H9 (cell line): ENCODE data around the gene UGT1A7. TPM values are rescaled to one million over a fixed set of nuclear protein-coding genes. Genes with fewer than 3 reads are reported as not detected.
A peak's percentile ranks its signal among the peaks of the same experiment; 100 is the strongest.

ENCODE experiments used
- DNase-seq: peaks from one replicate; pipeline ENCODE4 v3.0.0-alpha.2; 2017
- H2AFZ ChIP-seq: one replicate; pipeline ENCODE4 v1.6.1; 2013; ENCODE audit warnings: mild to moderate bottlenecking, low read length, control low read depth, moderate library complexity
- H2AK5ac ChIP-seq: 2 replicates; pipeline ENCODE4 v1.6.1; 2013; ENCODE audit warnings: low read length, control low read depth, mixed read lengths; ENCODE audit not compliant: insufficient read length
- H2BK120ac ChIP-seq: one replicate; pipeline ENCODE4 v1.6.1; 2013; ENCODE audit warnings: low read depth, mild to moderate bottlenecking, low read length, control low read depth, inconsistent platforms; ENCODE audit not compliant: poor library complexity, severe bottlenecking
- H2BK12ac ChIP-seq: 2 replicates; pipeline ENCODE4 v1.6.1; 2013; ENCODE audit warnings: low read length, control low read depth, mixed read lengths, low read depth; ENCODE audit not compliant: insufficient read length
- H2BK15ac ChIP-seq: 2 replicates; pipeline ENCODE4 v1.6.1; 2013; ENCODE audit warnings: low read depth, low read length, control low read depth
- H2BK20ac ChIP-seq: one replicate; pipeline ENCODE4 v1.6.1; 2013; ENCODE audit warnings: low read depth, mild to moderate bottlenecking, low read length, control low read depth, inconsistent platforms; ENCODE audit not compliant: poor library complexity, severe bottlenecking
- H2BK5ac ChIP-seq: 2 replicates; pipeline ENCODE4 v1.6.1; 2013; ENCODE audit warnings: low read length, control low read depth, mixed read lengths; ENCODE audit not compliant: insufficient read length
- H3K14ac ChIP-seq: 2 replicates; pipeline ENCODE4 v1.6.1; 2013; ENCODE audit warnings: low read length, control low read depth; ENCODE audit not compliant: insufficient read depth
- H3K18ac ChIP-seq: 2 replicates; pipeline ENCODE4 v1.6.1; 2013; ENCODE audit warnings: low read depth, mild to moderate bottlenecking, mixed read lengths, low read length, control low read depth; ENCODE audit not compliant: insufficient read length
- H3K23ac ChIP-seq: 2 replicates; pipeline ENCODE4 v1.6.1; 2013; ENCODE audit warnings: low read length, control low read depth, mixed read lengths, low read depth; ENCODE audit not compliant: insufficient read length
- H3K23me2 ChIP-seq: 2 replicates; pipeline ENCODE4 v1.6.1; 2013; ENCODE audit warnings: low read depth, mild to moderate bottlenecking, mixed read lengths, low read length, control low read depth; ENCODE audit not compliant: insufficient read length, poor library complexity, severe bottlenecking
- H3K27ac ChIP-seq: 2 replicates; pipeline ENCODE4 v1.5.1; 2013; ENCODE audit warnings: low read length, control low read depth, mixed read lengths, low read depth; ENCODE audit not compliant: insufficient read length
- H3K27me3 ChIP-seq: 2 replicates; pipeline ENCODE4 v1.6.1; 2013; ENCODE audit warnings: low read length, control low read depth, inconsistent platforms; ENCODE audit not compliant: insufficient read depth
- H3K4ac ChIP-seq: 2 replicates; pipeline ENCODE4 v1.6.1; 2013; ENCODE audit warnings: low read depth, mild to moderate bottlenecking, control low read depth, inconsistent platforms, low read length, moderate library complexity
- H3K4me1 ChIP-seq: 2 replicates; pipeline ENCODE4 v1.6.1; 2013; ENCODE audit warnings: low read length, control low read depth, inconsistent platforms; ENCODE audit not compliant: insufficient read depth
- H3K4me2 ChIP-seq: 2 replicates; pipeline ENCODE4 v1.6.1; 2013; ENCODE audit warnings: low read length, control low read depth, mixed read lengths; ENCODE audit not compliant: insufficient read length, insufficient read depth
- H3K56ac ChIP-seq: 2 replicates; pipeline ENCODE4 v1.6.1; 2013; ENCODE audit warnings: low read depth, mild to moderate bottlenecking, mixed read lengths, low read length, control low read depth; ENCODE audit not compliant: insufficient read length
- H3K79me1 ChIP-seq: 2 replicates; pipeline ENCODE4 v1.6.1; 2013; ENCODE audit warnings: low read depth, mild to moderate bottlenecking, moderate library complexity, low read length, control low read depth, inconsistent platforms; ENCODE audit not compliant: insufficient read depth, poor library complexity, severe bottlenecking
- H3K79me2 ChIP-seq: 2 replicates; pipeline ENCODE4 v1.6.1; 2013; ENCODE audit warnings: low read length, control low read depth, inconsistent platforms; ENCODE audit not compliant: insufficient read depth
- H3K9ac ChIP-seq: 2 replicates; pipeline ENCODE4 v1.6.1; 2013; ENCODE audit warnings: low read length, control low read depth, mixed read lengths; ENCODE audit not compliant: insufficient read length; ENCODE audit errors: extremely low read depth
- H3K9me3 ChIP-seq: one replicate; pipeline ENCODE4 v1.6.1; 2013; ENCODE audit warnings: low read depth, low read length, inconsistent platforms; ENCODE audit not compliant: control insufficient read depth
- H3T11ph ChIP-seq: one replicate; pipeline ENCODE4 v1.6.1; 2013; ENCODE audit warnings: mild to moderate bottlenecking, low read length, control low read depth, inconsistent platforms
- H4K20me1 ChIP-seq: one replicate; pipeline ENCODE4 v1.6.1; 2013; ENCODE audit not compliant: control insufficient read depth, insufficient read length, insufficient read depth
- H4K5ac ChIP-seq: 2 replicates; pipeline ENCODE4 v1.6.1; 2013; ENCODE audit warnings: low read depth, mild to moderate bottlenecking, mixed read lengths, low read length, control low read depth; ENCODE audit not compliant: insufficient read length
- H4K8ac ChIP-seq: replicated peaks from 2 replicates; pipeline ENCODE4 v1.6.1; 2013; ENCODE audit warnings: low read length, control low read depth, mixed read lengths, low read depth; ENCODE audit not compliant: insufficient read length
- H4K91ac ChIP-seq: 2 replicates; pipeline ENCODE4 v1.6.1; 2013; ENCODE audit warnings: low read depth, mild to moderate bottlenecking, moderate library complexity, mixed read lengths, low read length, control low read depth; ENCODE audit not compliant: insufficient read length
- H3K27ac Mint-ChIP-seq, 3 experiments: 2 replicates in 2 of 3; 3 replicates in 1 of 3; pipeline ENCODE4 v1.8.0; 2020 to 2021; ENCODE audit warnings: mixed read lengths in 3 of 3, mild to moderate bottlenecking in 1 of 3, moderate library complexity in 1 of 3
- H3K27me3 Mint-ChIP-seq: 2 replicates; pipeline ENCODE4 v1.8.0; 2021; ENCODE audit warnings: low read depth, mild to moderate bottlenecking, moderate library complexity, mixed read lengths
- H3K36me3 Mint-ChIP-seq, 3 experiments: 2 replicates in 2 of 3; 3 replicates in 1 of 3; pipeline ENCODE4 v1.8.0; 2020 to 2021; ENCODE audit warnings: low read depth in 3 of 3, mixed read lengths in 3 of 3; ENCODE audit not compliant: insufficient read depth in 1 of 3
- H3K4me1 Mint-ChIP-seq, 2 experiments: 2 replicates each; pipeline ENCODE4 v1.8.0; 2020; ENCODE audit warnings: mixed read lengths in 2 of 2
- H3K4me3 Mint-ChIP-seq, 2 experiments: 2 replicates in 1 of 2; 3 replicates in 1 of 2; pipeline ENCODE4 v1.8.0; 2020 to 2021; ENCODE audit warnings: mild to moderate bottlenecking in 2 of 2, mixed read lengths in 2 of 2, moderate library complexity in 1 of 2
- H3K9me3 Mint-ChIP-seq, 2 experiments: 2 replicates in 1 of 2; 3 replicates in 1 of 2; pipeline ENCODE4 v1.8.0; 2020; ENCODE audit warnings: mild to moderate bottlenecking in 2 of 2, mixed read lengths in 2 of 2, moderate library complexity in 1 of 2
- WGBS: extraction: QIAGEN DNeasy Blood & Tissue Kit; methylation state at CpG from one replicate; pipeline ENCODE4 v1.1.7; 2013; ENCODE audit warnings: missing lambda C conversion rate, low lambda C conversion rate, mixed read lengths; ENCODE audit not compliant: insufficient read length; ENCODE audit errors: extremely low coverage; 5-methylcytosine and 5-hydroxymethylcytosine counted together
- total RNA-seq: library from RNA; stranded (reverse); gene quantifications from 2 replicates; pipeline ENCODE4 v1.2.1, GENCODE V29; 2021
- TF ChIP-seq, protein P1 (sequence below): fragments of 200-600 bp; sonication (generic); conservative IDR thresholded peaks from 3 replicates; pipeline ENCODE4 v1.8.0; 2021; ENCODE audit warnings: antibody characterized with exemption, mild to moderate bottlenecking

Gene UGT1A7
- total RNA-seq, 1 experiment from 2014 or later = not detected

DNA sequence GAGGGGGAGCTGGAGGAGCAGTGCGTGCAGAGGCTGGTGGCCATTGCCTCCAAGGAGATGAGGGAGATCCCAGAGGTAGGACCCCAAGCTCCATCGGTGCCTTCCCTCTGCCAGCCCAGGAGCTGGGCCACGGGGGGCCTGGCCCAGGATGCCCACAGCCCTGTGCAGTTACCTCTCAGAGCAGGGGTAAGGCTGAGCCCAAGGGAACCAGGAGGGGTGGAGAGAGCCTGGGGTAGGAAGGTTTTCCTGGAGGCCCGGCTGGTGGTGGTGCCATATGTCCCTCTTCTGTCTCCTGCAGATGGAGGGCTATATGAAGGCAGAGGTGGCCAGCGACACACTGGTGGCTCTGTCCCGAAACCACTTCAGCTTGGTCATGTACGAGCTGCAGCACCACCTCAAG lies 107.9 kb downstream of the UGT1A7 start:
- no peak overlapping the region for H4K91ac ChIP-seq
- peaks cover 10% of the 10 kb centered on the region for H3K27me3 Mint-ChIP-seq
- no peaks in the 10 kb centered on the region for H3K9me3 ChIP-seq
- no peaks in the 10 kb centered on the region for H3K79me2 ChIP-seq
- TF ChIP-seq, protein P1, sequence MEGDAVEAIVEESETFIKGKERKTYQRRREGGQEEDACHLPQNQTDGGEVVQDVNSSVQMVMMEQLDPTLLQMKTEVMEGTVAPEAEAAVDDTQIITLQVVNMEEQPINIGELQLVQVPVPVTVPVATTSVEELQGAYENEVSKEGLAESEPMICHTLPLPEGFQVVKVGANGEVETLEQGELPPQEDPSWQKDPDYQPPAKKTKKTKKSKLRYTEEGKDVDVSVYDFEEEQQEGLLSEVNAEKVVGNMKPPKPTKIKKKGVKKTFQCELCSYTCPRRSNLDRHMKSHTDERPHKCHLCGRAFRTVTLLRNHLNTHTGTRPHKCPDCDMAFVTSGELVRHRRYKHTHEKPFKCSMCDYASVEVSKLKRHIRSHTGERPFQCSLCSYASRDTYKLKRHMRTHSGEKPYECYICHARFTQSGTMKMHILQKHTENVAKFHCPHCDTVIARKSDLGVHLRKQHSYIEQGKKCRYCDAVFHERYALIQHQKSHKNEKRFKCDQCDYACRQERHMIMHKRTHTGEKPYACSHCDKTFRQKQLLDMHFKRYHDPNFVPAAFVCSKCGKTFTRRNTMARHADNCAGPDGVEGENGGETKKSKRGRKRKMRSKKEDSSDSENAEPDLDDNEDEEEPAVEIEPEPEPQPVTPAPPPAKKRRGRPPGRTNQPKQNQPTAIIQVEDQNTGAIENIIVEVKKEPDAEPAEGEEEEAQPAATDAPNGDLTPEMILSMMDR = no peak
- H2AFZ ChIP-seq = no peak overlapping the region
- no peak overlapping the region for H3K27ac Mint-ChIP-seq
- H3K36me3 Mint-ChIP-seq = no peaks in the 10 kb centered on the region; a peak in 1 of 7 replicates
- no peak overlapping the region for H3K18ac ChIP-seq
- no peak overlapping the region for H2BK120ac ChIP-seq
- no peak overlapping the region; the same call in 1 of the 2 replicates for H3K14ac ChIP-seq
- H2BK15ac ChIP-seq = no peak overlapping the region
- H3K79me1 ChIP-seq = no peaks in the 10 kb centered on the region
- no peak overlapping the region for H3T11ph ChIP-seq
- H2BK5ac ChIP-seq = no peak overlapping the region
- H3K23ac ChIP-seq = no peak overlapping the region
- H2BK20ac ChIP-seq = no peak overlapping the region
- H3K4me1 ChIP-seq = no peaks in the 10 kb centered on the region
- H3K9ac ChIP-seq = no peak overlapping the region
- H3K27ac ChIP-seq = no peak overlapping the region
- H3K4ac ChIP-seq = no peak overlapping the region
- no peak overlapping the region for H3K56ac ChIP-seq
- H4K8ac ChIP-seq = no peak overlapping the region
- DNase-seq = peak; percentile 23
- no peak overlapping the region for H3K4me3 Mint-ChIP-seq
- H2BK12ac ChIP-seq = no peak overlapping the region
- H2AK5ac ChIP-seq = no peak overlapping the region
- no CpG with 5 or more reads among the region's 7 CpGs for WGBS
- H3K4me1 Mint-ChIP-seq = no peaks in the 10 kb centered on the region
- H4K20me1 ChIP-seq = no peaks in the 10 kb centered on the region
- no peaks in the 10 kb centered on the region for H3K23me2 ChIP-seq
- H3K9me3 Mint-ChIP-seq = peaks cover 3 to 5% of the 10 kb centered on the region in 2 experiments; a peak in 2 of 5 replicates
- H4K5ac ChIP-seq = no peak overlapping the region
- H3K4me2 ChIP-seq = no peak overlapping the region
- H3K27me3 ChIP-seq = no peaks in the 10 kb centered on the region
